ENCODE measurements around the gene CYP24A1.

Gene CYP24A1

GRCh38 chr20:54156981-54157835 lies 16.6 kb downstream of the CYP24A1 start:
- DNase-seq, result no peak

- no peak for DNase-seq
Measured at GRCh38 chr20:54156522-54156921, 17.3 kb downstream of the CYP24A1 start.

- no peak for DNase-seq
Measured at GRCh38 chr20:54155736-54156317, 18.0 kb downstream of the CYP24A1 start.

GRCh38 chr20:54154439-54154838 lies 19.3 kb downstream of the CYP24A1 start:
- DNase-seq, result no peak

GRCh38 chr20:54153847-54154246 lies 19.9 kb downstream of the CYP24A1 start:
- no peak for DNase-seq

- DNase-seq, result no peak
Measured at GRCh38 chr20:54153041-54153327, 20.8 kb downstream of the CYP24A1 start.

- DNase-seq, result no peak
Measured at GRCh38 chr20:54152227-54153040, 21.4 kb downstream of the CYP24A1 start.

GRCh38 chr20:54151511-54152226 lies 22.1 kb downstream of the CYP24A1 start:
- DNase-seq, result no peak

- DNase-seq, result no peak
Measured at GRCh38 chr20:54151075-54151439, 22.7 kb downstream of the CYP24A1 start.

GRCh38 chr20:54149765-54150264 lies 24.0 kb downstream of the CYP24A1 start:
- DNase-seq, result no peak

- DNase-seq, result no peak
Measured at GRCh38 chr20:54148947-54149764, 24.6 kb downstream of the CYP24A1 start.

GRCh38 chr20:54146672-54147071 lies 27.1 kb downstream of the CYP24A1 start:
- DNase-seq, result no peak

- DNase-seq, result no peak
Measured at GRCh38 chr20:54144847-54145414, 28.9 kb downstream of the CYP24A1 start.

GRCh38 chr20:54140927-54141566 lies 32.7 kb downstream of the CYP24A1 start:
- DNase-seq, result no peak

GRCh38 chr20:54140486-54140885 lies 33.3 kb downstream of the CYP24A1 start:
- DNase-seq, result no peak

GRCh38 chr20:54140067-54140466 lies 33.7 kb downstream of the CYP24A1 start:
- DNase-seq, result no peak

GRCh38 chr20:54139188-54139587 lies 34.6 kb downstream of the CYP24A1 start:
- no peak for DNase-seq

- DNase-seq, result no peak
Measured at GRCh38 chr20:54138427-54138826, 35.4 kb downstream of the CYP24A1 start.

GRCh38 chr20:54137115-54137514 lies 36.7 kb downstream of the CYP24A1 start:
- DNase-seq, result no peak

GRCh38 chr20:54134445-54135220 lies 39.2 kb downstream of the CYP24A1 start:
- no peak for DNase-seq
